HL-60 (cell line): ENCODE results near the gene OGFR.

Experiments
- DNase-seq, 2 experiments: peaks; one replicate each; pipeline ENCODE4 v3.0.0-alpha.2; 2010 to 2020; ENCODE audit warnings: low read depth in 1 of 2, low spot score in 1 of 2
- H3K27ac ChIP-seq: fragments of 250-450 bp; sonication (Bioruptor Pico); replicated peaks from 2 replicates; pipeline ENCODE4 v1.5.1; 2020; ENCODE audit warnings: mild to moderate bottlenecking, moderate library complexity
- H3K27me3 ChIP-seq: fragments of 250-450 bp; sonication (Bioruptor Pico); 2 replicates; pipeline ENCODE4 v1.5.1; 2021; ENCODE audit warnings: mild to moderate bottlenecking, moderate library complexity; ENCODE audit not compliant: insufficient read depth, poor library complexity, severe bottlenecking
- H3K4me3 ChIP-seq: replicated peaks from 2 replicates; pipeline ENCODE4 v1.5.1; 2011; ENCODE audit warnings: mild to moderate bottlenecking, control low read depth, low read length; ENCODE audit not compliant: insufficient read depth
- CTCF ChIP-seq: IDR thresholded peaks from one replicate; pipeline ENCODE4 v1.5.1; 2011; ENCODE audit warnings: low read length, control low read depth, inconsistent platforms; ENCODE audit not compliant: insufficient read depth
- GABPA ChIP-seq: IDR thresholded peaks from 2 replicates; pipeline ENCODE4 v1.6.1; 2012; ENCODE audit warnings: low read depth
- POLR2AphosphoS5 ChIP-seq: IDR thresholded peaks from 2 replicates; pipeline ENCODE4 v1.6.1; 2012; ENCODE audit warnings: low read depth
- REST ChIP-seq: IDR thresholded peaks from 2 replicates; pipeline ENCODE4 v1.6.1; 2012; ENCODE audit warnings: low read depth; ENCODE audit not compliant: insufficient replicate concordance
- SPI1 ChIP-seq: IDR thresholded peaks from 2 replicates; pipeline ENCODE4 v1.6.1; 2012; ENCODE audit warnings: low read depth, mild to moderate bottlenecking, borderline replicate concordance

OGFR gene

GRCh38 chr20:62831361-62831788 lies 26.7 kb downstream of the OGFR start:
- Histone ChIP-seq H3K27me3 (no peaks in the 10 kb centered on the region), H3K27ac (no peak overlapping the region), H3K4me3 (no peak overlapping the region)
- TF ChIP-seq SPI1 (no peak), CTCF (no peak), POLR2AphosphoS5 (no peak), GABPA (no peak), REST (no peak)
- DNase-seq, result no peak

GRCh38 chr20:62831854-62832211 lies 27.2 kb downstream of the OGFR start:
- no peak for TF ChIP-seq GABPA
- TF ChIP-seq POLR2AphosphoS5, result no peak
- no peak for TF ChIP-seq CTCF
- no peak for TF ChIP-seq SPI1
- TF ChIP-seq REST, result no peak
- Histone ChIP-seq H3K4me3 (no peak overlapping the region), H3K27ac (peak overlapping the region; percentile 71), H3K27me3 (no peaks in the 10 kb centered on the region)
- no peak for DNase-seq

GRCh38 chr20:62832212-62832922 lies 27.7 kb downstream of the OGFR start:
- Histone ChIP-seq H3K27me3 (no peaks in the 10 kb centered on the region), H3K4me3 (peak overlapping the region; percentile 37), H3K27ac (peak overlapping the region; percentile 71)
- TF ChIP-seq GABPA (no peak), REST (no peak), POLR2AphosphoS5 (peak; percentile 18; the same call in 1 of the 2 replicates), CTCF (no peak), SPI1 (peak; percentile 81)
- peak; percentile 84 to 98 for DNase-seq
